ENCODE results near the gene SLX9. TPM values are rescaled to one million over a fixed set of nuclear protein-coding genes. Genes with fewer than 3 reads are reported as not detected.

SLX9 gene
- polyA plus RNA-seq, 1 donor (not counting 4 experiments of a cell fraction or from before 2014, with no cell fraction given), result 21.8 TPM

DNA sequence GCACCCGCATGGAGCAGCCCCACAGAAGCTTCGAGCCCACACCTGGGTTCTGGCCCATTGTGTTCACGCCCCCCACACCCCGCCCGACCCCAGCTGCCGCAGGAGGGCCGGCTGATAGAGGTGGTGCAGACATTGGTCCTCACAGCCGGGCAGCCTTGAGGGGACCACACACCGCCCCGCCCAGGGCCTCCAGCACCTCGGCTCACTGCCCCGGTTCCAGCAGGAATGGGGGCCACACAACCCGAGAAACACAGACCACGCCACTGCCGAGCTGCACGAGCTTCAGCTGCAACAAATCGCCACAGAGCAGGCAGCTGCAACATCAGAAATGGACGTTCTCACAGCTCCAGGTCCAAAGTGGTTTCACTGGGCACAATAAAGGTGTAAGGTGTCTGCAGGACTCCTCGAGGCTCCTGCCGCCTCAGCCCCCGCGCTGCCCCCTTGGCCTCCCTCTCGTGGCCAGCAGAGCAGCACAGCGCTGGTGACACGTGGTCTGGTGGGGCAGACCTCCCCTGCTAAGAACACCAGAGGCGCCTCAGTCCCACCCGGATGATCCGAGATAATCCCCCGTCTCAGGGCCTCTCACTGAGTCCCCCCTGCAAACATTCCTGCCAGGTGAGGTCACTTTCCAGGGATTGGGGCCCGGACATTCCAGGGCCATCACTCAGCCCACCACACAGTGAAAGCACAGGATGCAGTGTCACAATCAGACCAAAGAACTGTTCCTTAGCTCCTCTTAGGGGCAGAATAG, 72.3 kb downstream of the SLX9 start:
- Histone ChIP-seq H3K4me3 (ENCODE audit: control insufficient read depth in 2 of 3, extremely low read depth in 1 of 3, insufficient read depth in 2 of 3, low read depth in 1 of 3, low read length in 3 of 3) (peak overlapping the region in 2 of 3 experiments; percentile 32 to 58), H3K79me2 (ENCODE audit: control insufficient read depth, insufficient read depth, low read length) (no peaks in the 10 kb centered on the region), H3K9me3 (ENCODE audit: control insufficient read depth, low read depth, low read length) (no peaks in the 10 kb centered on the region), H3K27me3 (ENCODE audit: control insufficient read depth, extremely low read depth, insufficient read depth, low read length) (no peaks in the 10 kb centered on the region), H3K9me1 (ENCODE audit: control insufficient read depth, extremely low read depth, insufficient read depth, low read length) (no peaks in the 10 kb centered on the region), H3K36me3 (ENCODE audit: control insufficient read depth in 2 of 2, extremely low read depth in 1 of 2, insufficient read depth in 2 of 2, low read length in 2 of 2) (no peaks in the 10 kb centered on the region), H3K4me2 (ENCODE audit: control insufficient read depth, extremely low read depth, insufficient read depth, low read depth, low read length) (peak overlapping the region; percentile 78), H3K4me1 (ENCODE audit: control insufficient read depth, extremely low read depth, insufficient read depth, low read length) (peaks cover 51% of the 10 kb centered on the region), H2AFZ (ENCODE audit: control insufficient read depth, low read length) (peak overlapping the region; percentile 50), H3K9ac (ENCODE audit: control insufficient read depth, extremely low read depth, insufficient read depth, low read length) (peak overlapping the region; percentile 55), H4K20me1 (ENCODE audit: control insufficient read depth, extremely low read depth, insufficient read depth, low read length) (no peaks in the 10 kb centered on the region), H3K27ac (ENCODE audit: control insufficient read depth, insufficient read depth, low read length) (peak overlapping the region; percentile 80)
- DNase-seq (ENCODE audit: low read depth, low spot score) (no peak), FAIRE-seq (peak; percentile 89)
- dilution Hi-C loops (cut with MboI; ENCODE audit: extremely low pct_ligation_motif_present, low sequenced_read_pairs), result no loop called here
- TF ChIP-seq, protein P1, sequence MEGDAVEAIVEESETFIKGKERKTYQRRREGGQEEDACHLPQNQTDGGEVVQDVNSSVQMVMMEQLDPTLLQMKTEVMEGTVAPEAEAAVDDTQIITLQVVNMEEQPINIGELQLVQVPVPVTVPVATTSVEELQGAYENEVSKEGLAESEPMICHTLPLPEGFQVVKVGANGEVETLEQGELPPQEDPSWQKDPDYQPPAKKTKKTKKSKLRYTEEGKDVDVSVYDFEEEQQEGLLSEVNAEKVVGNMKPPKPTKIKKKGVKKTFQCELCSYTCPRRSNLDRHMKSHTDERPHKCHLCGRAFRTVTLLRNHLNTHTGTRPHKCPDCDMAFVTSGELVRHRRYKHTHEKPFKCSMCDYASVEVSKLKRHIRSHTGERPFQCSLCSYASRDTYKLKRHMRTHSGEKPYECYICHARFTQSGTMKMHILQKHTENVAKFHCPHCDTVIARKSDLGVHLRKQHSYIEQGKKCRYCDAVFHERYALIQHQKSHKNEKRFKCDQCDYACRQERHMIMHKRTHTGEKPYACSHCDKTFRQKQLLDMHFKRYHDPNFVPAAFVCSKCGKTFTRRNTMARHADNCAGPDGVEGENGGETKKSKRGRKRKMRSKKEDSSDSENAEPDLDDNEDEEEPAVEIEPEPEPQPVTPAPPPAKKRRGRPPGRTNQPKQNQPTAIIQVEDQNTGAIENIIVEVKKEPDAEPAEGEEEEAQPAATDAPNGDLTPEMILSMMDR (optimal IDR thresholded peaks at IDR 0.05 in 1 of 3, IDR thresholded peaks at IDR 0.05 in 1 of 3, conservative IDR thresholded peaks at IDR 0.05 in 1 of 3; ENCODE audit: extremely low read depth in 1 of 3, insufficient read depth in 2 of 3, low read length in 3 of 3), result no peak
- no peak for TF ChIP-seq EZH2 (IDR thresholded peaks at IDR 0.05; ENCODE audit: low read length)

DNA sequence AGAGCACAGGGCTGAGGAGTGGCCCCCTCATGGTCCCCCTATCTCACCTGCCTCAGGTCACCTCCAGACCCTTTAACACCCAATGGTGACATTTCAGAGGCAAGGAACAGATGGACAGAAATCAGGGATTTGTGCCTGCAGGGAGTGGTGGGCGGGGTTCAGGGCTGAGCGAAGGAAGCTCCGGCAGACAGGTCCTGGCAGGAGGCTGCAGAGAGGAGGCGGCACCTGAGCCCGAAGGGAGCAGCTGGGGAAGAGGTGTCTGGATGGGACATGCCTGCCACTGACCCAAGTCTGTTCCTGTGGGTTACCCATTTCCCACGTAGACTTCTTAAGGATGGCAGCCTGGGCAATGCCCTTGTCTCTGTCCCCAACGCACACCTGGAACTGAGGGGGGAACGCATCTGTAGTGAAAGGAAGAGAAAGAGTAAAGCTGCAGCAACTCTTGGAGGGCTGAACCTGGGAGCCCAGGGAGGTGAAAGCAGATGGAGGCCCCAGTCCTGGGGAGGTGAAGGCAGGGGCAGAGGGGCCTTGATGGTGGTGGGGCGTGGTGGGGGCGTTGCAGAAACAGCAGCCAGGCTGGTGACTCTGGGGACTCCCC, 72.9 kb downstream of the SLX9 start:
- dilution Hi-C loops (cut with MboI; ENCODE audit: extremely low pct_ligation_motif_present, low sequenced_read_pairs), result no loop called here
- H3K27me3 ChIP-seq (ENCODE audit: control insufficient read depth, extremely low read depth, insufficient read depth, low read length), result no peaks in the 10 kb centered on the region
- H3K79me2 ChIP-seq (ENCODE audit: control insufficient read depth, insufficient read depth, low read length), result no peaks in the 10 kb centered on the region
- H3K4me1 ChIP-seq (ENCODE audit: control insufficient read depth, extremely low read depth, insufficient read depth, low read length), result peaks cover 53% of the 10 kb centered on the region
- H3K4me2 ChIP-seq (ENCODE audit: control insufficient read depth, extremely low read depth, insufficient read depth, low read depth, low read length), result peak overlapping the region; percentile 78
- no peak for FAIRE-seq
- TF ChIP-seq EZH2 (IDR thresholded peaks at IDR 0.05; ENCODE audit: low read length), result no peak
- TF ChIP-seq, protein P1 (optimal IDR thresholded peaks at IDR 0.05 in 1 of 3, IDR thresholded peaks at IDR 0.05 in 1 of 3, conservative IDR thresholded peaks at IDR 0.05 in 1 of 3; ENCODE audit: extremely low read depth in 1 of 3, insufficient read depth in 2 of 3, low read length in 3 of 3), result peak in 1 of 3 experiments; percentile 8
- no peaks in the 10 kb centered on the region for H3K36me3 ChIP-seq (ENCODE audit: control insufficient read depth in 2 of 2, extremely low read depth in 1 of 2, insufficient read depth in 2 of 2, low read length in 2 of 2)
- no peaks in the 10 kb centered on the region for H3K9me3 ChIP-seq (ENCODE audit: control insufficient read depth, low read depth, low read length)
- H3K9ac ChIP-seq (ENCODE audit: control insufficient read depth, extremely low read depth, insufficient read depth, low read length), result peak overlapping the region; percentile 55
- peak overlapping the region; percentile 50 for H2AFZ ChIP-seq (ENCODE audit: control insufficient read depth, low read length)
- no peaks in the 10 kb centered on the region for H4K20me1 ChIP-seq (ENCODE audit: control insufficient read depth, extremely low read depth, insufficient read depth, low read length)
- H3K27ac ChIP-seq (ENCODE audit: control insufficient read depth, insufficient read depth, low read length), result peak overlapping the region; percentile 80
- no peak for DNase-seq (ENCODE audit: low read depth, low spot score)
- peaks cover 1% of the 10 kb centered on the region for H3K9me1 ChIP-seq (ENCODE audit: control insufficient read depth, extremely low read depth, insufficient read depth, low read length)
- H3K4me3 ChIP-seq (ENCODE audit: control insufficient read depth in 2 of 3, extremely low read depth in 1 of 3, insufficient read depth in 2 of 3, low read depth in 1 of 3, low read length in 3 of 3), result peak overlapping the region in 2 of 3 experiments; percentile 32 to 58

Measured in keratinocyte (primary cell).